Measurements from ENCODE around the gene CCDC8.
A peak's percentile ranks its signal among the peaks of the same experiment; 100 is the strongest.

The CCDC8 gene

GRCh38 chr19:46372901-46373490 lies 40.4 kb downstream of the CCDC8 start:
- no peak overlapping the region for H3K4me3 ChIP-seq (ENCODE audit: low read length)
- TF ChIP-seq, protein P1, sequence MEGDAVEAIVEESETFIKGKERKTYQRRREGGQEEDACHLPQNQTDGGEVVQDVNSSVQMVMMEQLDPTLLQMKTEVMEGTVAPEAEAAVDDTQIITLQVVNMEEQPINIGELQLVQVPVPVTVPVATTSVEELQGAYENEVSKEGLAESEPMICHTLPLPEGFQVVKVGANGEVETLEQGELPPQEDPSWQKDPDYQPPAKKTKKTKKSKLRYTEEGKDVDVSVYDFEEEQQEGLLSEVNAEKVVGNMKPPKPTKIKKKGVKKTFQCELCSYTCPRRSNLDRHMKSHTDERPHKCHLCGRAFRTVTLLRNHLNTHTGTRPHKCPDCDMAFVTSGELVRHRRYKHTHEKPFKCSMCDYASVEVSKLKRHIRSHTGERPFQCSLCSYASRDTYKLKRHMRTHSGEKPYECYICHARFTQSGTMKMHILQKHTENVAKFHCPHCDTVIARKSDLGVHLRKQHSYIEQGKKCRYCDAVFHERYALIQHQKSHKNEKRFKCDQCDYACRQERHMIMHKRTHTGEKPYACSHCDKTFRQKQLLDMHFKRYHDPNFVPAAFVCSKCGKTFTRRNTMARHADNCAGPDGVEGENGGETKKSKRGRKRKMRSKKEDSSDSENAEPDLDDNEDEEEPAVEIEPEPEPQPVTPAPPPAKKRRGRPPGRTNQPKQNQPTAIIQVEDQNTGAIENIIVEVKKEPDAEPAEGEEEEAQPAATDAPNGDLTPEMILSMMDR (conservative IDR thresholded peaks at IDR 0.05; ENCODE audit: low read depth, low read length), result peak; percentile 43
- DNase-seq (ENCODE audit: low read depth), result no peak

DNA sequence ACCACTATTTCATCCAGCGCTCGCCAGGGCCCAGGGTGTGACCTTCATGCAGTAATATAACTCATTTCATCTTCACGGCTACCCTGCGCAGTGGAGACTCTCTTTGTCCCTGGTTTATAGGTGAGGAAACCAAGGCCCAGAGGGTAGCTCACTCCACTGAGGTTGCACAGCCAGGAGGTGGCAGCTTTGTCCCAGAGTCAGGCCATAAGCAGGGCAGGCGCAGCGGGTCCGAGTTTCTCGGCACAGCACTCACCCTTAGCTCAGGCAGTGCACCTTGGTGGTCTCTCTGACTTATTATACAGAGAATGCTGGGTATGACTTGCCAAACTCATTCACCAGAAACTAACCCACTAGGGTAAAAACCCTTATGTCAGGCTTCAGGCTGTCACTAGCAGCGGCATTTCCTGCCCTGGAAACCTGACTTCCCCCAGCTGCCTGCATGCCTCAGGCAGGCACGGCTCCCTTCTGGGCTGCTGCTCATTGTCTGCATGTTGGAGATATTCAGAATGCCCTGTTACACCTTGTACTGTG lies 41.9 kb downstream of the CCDC8 start:
- TF ChIP-seq, protein P1 (conservative IDR thresholded peaks at IDR 0.05; ENCODE audit: low read depth, low read length), result no peak
- H3K4me3 ChIP-seq (ENCODE audit: low read length), result no peak overlapping the region
- no peak for DNase-seq (ENCODE audit: low read depth)

DNA sequence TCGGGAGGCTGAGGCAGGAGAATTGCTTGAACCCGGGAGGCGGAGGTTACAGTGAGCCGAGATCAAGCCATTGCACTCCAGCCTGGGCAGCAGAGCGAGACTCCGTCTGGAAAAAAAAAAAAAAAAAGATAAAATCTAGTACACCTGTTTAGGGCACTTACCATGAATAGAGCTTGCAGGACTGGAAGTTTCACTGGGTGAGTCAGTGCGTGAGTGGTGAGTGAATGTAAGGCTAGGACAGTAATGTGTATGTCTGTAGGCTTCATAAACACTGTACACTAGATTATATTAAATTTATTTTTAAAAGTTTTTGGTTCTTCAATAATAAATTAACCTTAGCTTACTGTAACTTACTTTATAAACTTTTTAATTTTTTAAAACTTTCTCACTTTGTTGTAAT lies 43.5 kb downstream of the CCDC8 start:
- no peak overlapping the region for H3K4me3 ChIP-seq (ENCODE audit: low read length)
- DNase-seq (ENCODE audit: low read depth), result no peak
- TF ChIP-seq, protein P1 (conservative IDR thresholded peaks at IDR 0.05; ENCODE audit: low read depth, low read length), result no peak

GRCh38 chr19:46368116-46368515 lies 45.2 kb downstream of the CCDC8 start:
- TF ChIP-seq, protein P1 (conservative IDR thresholded peaks at IDR 0.05; ENCODE audit: low read depth, low read length), result no peak
- H3K4me3 ChIP-seq (ENCODE audit: low read length), result no peak overlapping the region
- no peak for DNase-seq (ENCODE audit: low read depth)

- DNase-seq (ENCODE audit: low read depth), result no peak
- no peak overlapping the region for H3K4me3 ChIP-seq (ENCODE audit: low read length)
- TF ChIP-seq, protein P1 (conservative IDR thresholded peaks at IDR 0.05; ENCODE audit: low read depth, low read length), result no peak
These were observed 45.9 kb downstream of the CCDC8 start for GRCh38 chr19:46367426-46367825.

DNA sequence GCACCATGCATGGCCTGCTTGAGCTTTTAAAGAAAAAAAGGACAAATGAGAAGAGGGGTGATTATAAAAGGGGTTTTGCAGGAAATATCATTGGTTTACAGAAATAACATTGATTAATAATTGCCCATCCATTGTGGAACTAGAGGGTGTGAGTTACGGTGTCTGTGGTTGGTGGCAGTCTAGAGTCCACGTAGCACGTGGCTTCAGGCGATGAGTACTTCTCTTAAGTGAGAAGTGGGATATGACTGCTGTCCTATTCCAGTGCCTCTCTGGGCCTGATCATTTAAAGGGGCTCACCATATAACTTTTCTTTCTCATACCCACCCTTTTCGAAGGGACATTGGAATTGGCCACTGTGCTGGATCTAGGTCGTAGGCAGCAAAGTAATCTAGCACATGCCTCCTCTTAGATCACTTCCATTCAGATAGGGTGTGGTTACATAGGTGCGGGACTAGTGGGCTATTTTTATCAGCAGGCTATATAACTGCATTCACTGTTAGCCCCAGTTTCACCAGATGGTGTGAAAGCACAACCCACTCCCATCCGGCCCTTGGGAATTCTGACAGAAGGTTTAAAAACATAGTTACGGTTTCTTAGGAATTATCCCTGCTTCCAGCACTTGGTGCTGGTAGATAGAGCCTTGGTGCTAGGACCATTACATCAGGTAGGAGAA lies 46.6 kb downstream of the CCDC8 start:
- no peak overlapping the region for H3K4me3 ChIP-seq (ENCODE audit: low read length)
- TF ChIP-seq, protein P1 (conservative IDR thresholded peaks at IDR 0.05; ENCODE audit: low read depth, low read length), result no peak
- DNase-seq (ENCODE audit: low read depth), result no peak

- TF ChIP-seq, protein P1 (conservative IDR thresholded peaks at IDR 0.05; ENCODE audit: low read depth, low read length), result no peak
- DNase-seq (ENCODE audit: low read depth), result no peak
- no peak overlapping the region for H3K4me3 ChIP-seq (ENCODE audit: low read length)
These were observed 47.8 kb downstream of the CCDC8 start for GRCh38 chr19:46365561-46365960.

Measured in retinal pigment epithelial cell (primary cell).